Bronchial epithelial cell (primary cell): ENCODE measurements around the gene IRAK3. TPM values are rescaled to one million over a fixed set of nuclear protein-coding genes. Genes with fewer than 3 reads are reported as not detected.

ENCODE experiments used
- DNase-seq: peaks from one replicate; pipeline ENCODE4 v3.0.0-alpha.2; 2010; ENCODE audit warnings: low read depth
- FAIRE-seq: peaks from 2 replicates; lab custom pipeline; 2011; peaks lifted over from hg19 to GRCh38; lab: Jason Lieb, UNC
- H3K27me3 ChIP-seq: 2 replicates; pipeline ENCODE4 v1.5.1; 2011; ENCODE audit warnings: low read length; ENCODE audit not compliant: control insufficient read depth, insufficient read depth
- H3K36me3 ChIP-seq: 2 replicates; pipeline ENCODE4 v1.5.1; 2011; ENCODE audit warnings: low read length; ENCODE audit not compliant: control insufficient read depth, insufficient read depth
- H3K4me3 ChIP-seq: 2 replicates; pipeline ENCODE4 v1.5.1; 2011; ENCODE audit warnings: mild to moderate bottlenecking, low read depth, low read length, control low read depth
- total RNA-seq: library from RNA; depleted of rRNA; stranded (reverse); fragments of >200 nt; gene quantifications from 2 replicates; pipeline ENCODE4 v1.2.1, GENCODE V29; 2014
- TF ChIP-seq, protein P1 (sequence below): IDR thresholded peaks from 2 replicates; pipeline ENCODE4 v1.5.1; 2011; ENCODE audit warnings: mild to moderate bottlenecking, moderate library complexity, low read length, control low read depth, inconsistent platforms; ENCODE audit not compliant: insufficient read depth, severe bottlenecking

Gene IRAK3
- total RNA-seq, 1 donor from 2014 or later = 1.6 TPM

DNA sequence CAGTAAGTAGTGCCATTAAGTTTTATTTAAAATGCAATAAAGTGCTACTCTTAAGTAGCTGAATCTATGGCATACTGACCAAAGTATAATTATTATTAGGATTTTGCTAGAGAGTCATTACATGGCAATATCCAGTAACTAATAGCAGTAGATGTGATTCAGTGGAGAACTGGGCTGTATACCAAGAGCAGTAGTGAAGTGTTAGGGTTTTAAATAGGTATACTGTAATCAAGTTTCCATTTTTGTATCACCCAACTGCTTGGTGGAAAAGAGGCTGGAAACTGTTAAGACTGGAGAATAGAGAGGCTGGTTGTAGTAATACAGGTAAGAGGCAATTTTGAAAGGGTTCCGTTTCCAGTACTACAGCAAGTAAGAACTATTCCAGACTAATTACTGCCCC is 45.1 kb upstream of the IRAK3 start:
- DNase-seq (no peak), FAIRE-seq (no peak)
- Histone ChIP-seq H3K27me3 (no peaks in the 10 kb centered on the region), H3K4me3 (no peak overlapping the region), H3K36me3 (peaks cover 3% of the 10 kb centered on the region)
- TF ChIP-seq, protein P1, sequence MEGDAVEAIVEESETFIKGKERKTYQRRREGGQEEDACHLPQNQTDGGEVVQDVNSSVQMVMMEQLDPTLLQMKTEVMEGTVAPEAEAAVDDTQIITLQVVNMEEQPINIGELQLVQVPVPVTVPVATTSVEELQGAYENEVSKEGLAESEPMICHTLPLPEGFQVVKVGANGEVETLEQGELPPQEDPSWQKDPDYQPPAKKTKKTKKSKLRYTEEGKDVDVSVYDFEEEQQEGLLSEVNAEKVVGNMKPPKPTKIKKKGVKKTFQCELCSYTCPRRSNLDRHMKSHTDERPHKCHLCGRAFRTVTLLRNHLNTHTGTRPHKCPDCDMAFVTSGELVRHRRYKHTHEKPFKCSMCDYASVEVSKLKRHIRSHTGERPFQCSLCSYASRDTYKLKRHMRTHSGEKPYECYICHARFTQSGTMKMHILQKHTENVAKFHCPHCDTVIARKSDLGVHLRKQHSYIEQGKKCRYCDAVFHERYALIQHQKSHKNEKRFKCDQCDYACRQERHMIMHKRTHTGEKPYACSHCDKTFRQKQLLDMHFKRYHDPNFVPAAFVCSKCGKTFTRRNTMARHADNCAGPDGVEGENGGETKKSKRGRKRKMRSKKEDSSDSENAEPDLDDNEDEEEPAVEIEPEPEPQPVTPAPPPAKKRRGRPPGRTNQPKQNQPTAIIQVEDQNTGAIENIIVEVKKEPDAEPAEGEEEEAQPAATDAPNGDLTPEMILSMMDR = no peak

DNA sequence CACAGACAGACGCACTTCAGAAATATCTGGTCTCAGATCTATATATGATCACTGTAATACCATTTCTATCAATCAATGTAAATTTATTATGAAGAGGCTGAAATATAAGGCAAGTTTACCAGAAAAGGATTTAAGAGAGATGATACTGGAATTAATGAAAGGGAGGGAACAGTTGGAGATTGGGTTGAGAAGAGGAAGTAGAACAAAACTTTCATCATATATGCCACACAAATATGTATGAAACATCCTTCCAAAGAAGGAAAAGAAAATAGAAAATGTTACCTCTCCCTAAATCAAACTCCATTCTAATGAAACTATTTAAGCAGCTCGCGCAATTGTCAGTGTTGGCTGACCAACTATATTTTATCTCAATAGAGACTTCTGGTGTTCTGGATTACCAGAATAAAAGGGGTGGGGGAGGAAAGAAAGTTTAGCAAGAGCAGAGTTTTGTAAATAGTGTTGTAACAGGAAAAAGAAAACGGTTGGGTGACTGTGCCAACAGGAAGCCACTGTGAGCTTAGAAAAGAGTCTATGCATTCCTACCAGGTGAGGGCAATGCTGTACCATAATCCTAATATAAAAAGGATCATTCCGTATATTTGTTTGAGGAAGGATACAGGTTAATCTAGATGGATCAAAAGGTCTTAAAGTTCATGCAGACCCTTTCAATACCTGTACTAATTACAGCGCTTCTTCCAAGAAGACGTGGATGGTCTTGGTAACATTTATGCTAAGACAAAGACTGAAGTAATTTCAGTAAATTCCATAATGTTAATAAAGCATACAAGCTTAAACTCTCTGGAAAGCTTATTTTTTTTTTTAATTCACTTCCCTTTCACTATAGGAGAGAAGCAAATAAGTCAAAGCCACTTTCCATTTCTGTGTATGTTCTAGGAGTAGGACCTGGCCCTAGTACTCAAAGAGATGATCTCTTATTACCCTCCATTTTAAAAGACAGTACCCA is 43.9 kb upstream of the IRAK3 start:
- no peak for FAIRE-seq
- DNase-seq = peak; percentile 86
- TF ChIP-seq, protein P1 = peak; percentile 74
- no peaks in the 10 kb centered on the region for H3K27me3 ChIP-seq
- no peaks in the 10 kb centered on the region for H3K36me3 ChIP-seq
- H3K4me3 ChIP-seq = no peak overlapping the region

DNA sequence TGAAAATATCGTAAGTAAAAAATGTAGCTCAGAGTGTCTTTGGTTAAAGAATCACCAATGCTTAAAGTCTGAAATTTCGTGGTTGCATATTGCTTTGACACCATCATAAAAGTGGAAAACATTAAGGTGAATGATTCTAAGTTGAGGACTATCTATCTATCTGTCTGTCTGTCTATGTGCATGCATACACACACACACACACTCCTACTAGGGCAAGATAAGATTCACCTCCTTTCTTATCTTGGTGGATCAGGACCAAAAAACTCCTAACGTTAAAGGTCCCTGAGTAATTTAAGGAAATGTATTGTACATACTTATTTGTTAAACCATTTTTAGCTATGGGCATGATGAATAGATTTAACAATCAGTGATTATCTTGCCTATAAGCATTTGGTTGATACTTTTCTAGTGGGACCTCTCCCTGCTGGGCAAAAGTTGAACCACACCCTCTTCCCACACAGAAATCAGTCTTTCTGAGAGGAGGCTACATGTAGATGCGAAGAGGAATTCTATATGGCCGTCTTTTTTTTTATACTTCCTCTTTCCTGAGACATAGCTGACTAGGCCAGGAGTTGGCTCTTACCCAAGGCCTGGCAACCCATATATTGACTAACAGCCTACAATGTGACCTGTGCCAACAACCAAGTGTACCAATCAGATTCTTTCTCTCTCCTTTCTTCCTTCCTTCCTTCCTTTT is 39.2 kb upstream of the IRAK3 start:
- Histone ChIP-seq H3K27me3 (no peaks in the 10 kb centered on the region), H3K4me3 (no peak overlapping the region), H3K36me3 (peaks cover 1% of the 10 kb centered on the region)
- FAIRE-seq (no peak), DNase-seq (peak; percentile 38)
- TF ChIP-seq, protein P1 = no peak

DNA sequence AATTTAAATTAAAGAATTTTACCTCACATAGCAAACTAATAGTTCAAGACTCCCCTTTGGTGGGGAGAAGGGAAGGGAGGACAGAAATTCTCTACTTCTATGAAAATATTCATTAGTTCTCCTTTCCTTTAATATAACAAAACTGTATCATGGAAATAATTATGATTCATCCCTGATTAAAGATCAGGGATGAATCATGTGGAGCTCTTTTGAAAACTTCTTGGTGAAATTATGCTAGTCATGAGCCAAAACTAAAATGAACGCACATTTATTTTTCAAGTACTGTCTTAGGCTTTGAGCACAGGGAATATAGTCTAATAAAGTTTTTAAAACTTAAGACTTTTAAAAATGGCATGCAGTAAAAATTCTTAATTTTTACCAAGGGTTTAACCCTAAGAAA is 36.3 kb upstream of the IRAK3 start:
- TF ChIP-seq, protein P1 = no peak
- DNase-seq = peak; percentile 50
- peaks cover 1% of the 10 kb centered on the region for H3K36me3 ChIP-seq
- H3K4me3 ChIP-seq = no peak overlapping the region
- no peak for FAIRE-seq
- H3K27me3 ChIP-seq = no peaks in the 10 kb centered on the region

DNA sequence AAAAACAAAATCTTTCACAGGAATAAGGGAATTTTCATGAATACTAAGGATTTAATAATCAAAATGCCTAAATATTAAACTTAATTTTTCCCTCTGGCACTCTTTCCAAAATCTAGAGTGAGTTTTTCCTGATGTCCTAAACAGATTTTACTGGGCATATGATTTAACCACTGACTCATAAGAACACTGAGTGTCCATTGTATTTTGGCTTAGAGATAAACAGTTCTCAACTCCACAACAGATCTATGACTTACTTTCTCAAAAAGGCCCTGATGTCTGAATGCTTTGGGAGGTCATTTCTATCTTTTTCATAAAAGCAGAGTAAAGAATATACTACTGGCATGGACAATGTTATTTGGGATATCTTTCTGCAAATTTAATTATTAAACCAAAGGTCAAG is 34.2 kb upstream of the IRAK3 start:
- Histone ChIP-seq H3K4me3 (no peak overlapping the region), H3K36me3 (peaks cover 1% of the 10 kb centered on the region), H3K27me3 (no peaks in the 10 kb centered on the region)
- TF ChIP-seq, protein P1 = no peak
- no peak for FAIRE-seq
- no peak for DNase-seq
